PC-9 (cell line): Measurements from ENCODE around the gene ETHE1. TPM values are rescaled to one million over a fixed set of nuclear protein-coding genes. Genes with fewer than 3 reads are reported as not detected.

Experiments used
- BruUV-seq: library from RNA; stranded (reverse); fragments of 400-500 nt; replicated peaks from 2 replicates; lab custom pipeline; 2021; lab: Mats Ljungman, UMichigan
- CTCF ChIA-PET: fragments of 300-600 bp; sonication (Branson Sonifier 250); formaldehyde crosslinking; loops from one replicate; lab custom pipeline; 2022; ENCODE audit warnings: antibody characterized with exemption; lab: Charles Lee
- POLR2A ChIA-PET: fragments of 300-600 bp; sonication (Branson Sonifier 250); formaldehyde crosslinking; loops from one replicate; lab custom pipeline; 2022; ENCODE audit warnings: antibody characterized with exemption; ENCODE audit not compliant: unreplicated experiment; lab: Charles Lee
- DNase-seq, 2 experiments: peaks; one replicate each; pipeline versions ENCODE4 v3.0.0 to v3.0.0-alpha.2; 2015 to 2022; ENCODE audit warnings: mixed read lengths in 1 of 2
- H2AFZ ChIP-seq: fragments of 200-600 bp; sonication (generic); 2 replicates; pipeline ENCODE4 v1.8.1; 2017; ENCODE audit warnings: antibody characterized with exemption
- H3F3A ChIP-seq: fragments of 200-600 bp; sonication (generic); 2 replicates; pipeline ENCODE4 v1.8.1; 2017; ENCODE audit warnings: antibody characterized with exemption, mild to moderate bottlenecking, low read depth; ENCODE audit not compliant: insufficient read depth
- H3K27ac ChIP-seq: fragments of 200-600 bp; sonication (generic); 2 replicates; pipeline ENCODE4 v1.6.1; 2016; ENCODE audit warnings: mixed run types
- H3K27me3 ChIP-seq: fragments of 200-600 bp; sonication (generic); 2 replicates; pipeline ENCODE4 v1.6.1; 2016; ENCODE audit warnings: low read depth, mixed run types; ENCODE audit not compliant: insufficient read depth
- H3K36me3 ChIP-seq: fragments of 200-600 bp; sonication (generic); 2 replicates; pipeline ENCODE4 v1.6.1; 2016; ENCODE audit warnings: low read depth, mixed run types
- H3K4me1 ChIP-seq: fragments of 200-600 bp; sonication (generic); replicated peaks from 2 replicates; pipeline ENCODE4 v1.6.1; 2016; ENCODE audit warnings: mixed run types; ENCODE audit not compliant: insufficient read depth
- H3K4me2 ChIP-seq: fragments of 200-600 bp; sonication (generic); 2 replicates; pipeline ENCODE4 v1.6.1; 2017; ENCODE audit warnings: mixed run types
- H3K4me3 ChIP-seq: fragments of 200-600 bp; sonication (generic); 2 replicates; pipeline ENCODE4 v1.6.1; 2016; ENCODE audit warnings: mixed run types
- H3K79me2 ChIP-seq: fragments of 200-600 bp; sonication (generic); 2 replicates; pipeline ENCODE4 v1.6.1; 2017; ENCODE audit warnings: low read depth, mixed run types
- H3K9me2 ChIP-seq: fragments of 200-600 bp; sonication (generic); 2 replicates; pipeline ENCODE4 v1.8.1; 2017; ENCODE audit warnings: mild to moderate bottlenecking; ENCODE audit not compliant: insufficient read depth
- H3K9me3 ChIP-seq: fragments of 200-600 bp; sonication (generic); 2 replicates; pipeline ENCODE4 v1.8.1; 2016; ENCODE audit warnings: low read depth; ENCODE audit not compliant: insufficient read depth
- H4K20me1 ChIP-seq: fragments of 200-600 bp; sonication (generic); 2 replicates; pipeline ENCODE4 v1.8.1; 2017; ENCODE audit not compliant: insufficient read depth
- CTCF ChIP-seq: fragments of 200-600 bp; sonication (generic); conservative IDR thresholded peaks from 2 replicates; pipeline ENCODE4 v1.6.1; 2017; ENCODE audit warnings: mixed run types, antibody characterized with exemption, mild to moderate bottlenecking, moderate library complexity
- EZH2 ChIP-seq: fragments of 200-600 bp; sonication (generic); IDR thresholded peaks from 2 replicates; pipeline ENCODE4 v1.8.0; 2017; ENCODE audit warnings: antibody characterized with exemption, low read depth
- intact Hi-C: fragments of 100-400 bp; cut with micrococcal nuclease; formaldehyde crosslinking; loops from one replicate; pipeline ENCODE4 v1.10.0; 2022; ENCODE audit not compliant: unreplicated experiment
- total RNA-seq: library from RNA; stranded (reverse); gene quantifications from 2 replicates; pipeline ENCODE4 v1.2.3, GENCODE V29; 2021

ETHE1 gene
- total RNA-seq, 1 experiment from 2014 or later, result 83.4 TPM

DNA sequence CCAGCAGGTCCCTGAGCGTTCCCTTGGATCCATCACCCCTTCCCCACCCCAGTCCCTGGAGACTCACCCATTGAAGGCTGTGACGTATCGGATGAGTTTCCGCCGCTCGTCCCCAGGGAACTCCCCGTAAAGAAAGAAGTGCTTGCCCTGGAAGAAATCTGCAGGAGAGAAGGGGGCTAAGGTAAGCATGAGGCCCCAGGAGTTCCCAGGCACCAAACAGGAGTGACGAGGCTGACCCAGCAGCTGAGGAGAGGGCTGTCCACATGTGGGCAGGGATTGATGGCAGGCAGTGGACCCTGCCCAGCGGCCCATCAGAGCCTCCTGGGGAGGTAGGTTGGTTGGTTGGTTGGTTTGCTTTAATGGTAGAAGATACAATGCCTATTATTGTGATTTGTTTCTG, 17.1 kb upstream of the ETHE1 start:
- no peaks in the 10 kb centered on the region for H3K79me2 ChIP-seq
- no peak overlapping the region for H2AFZ ChIP-seq
- H3K27ac ChIP-seq, result no peak overlapping the region
- intact Hi-C loops, result no loop called here
- POLR2A ChIA-PET, result no interaction called here
- no peaks in the 10 kb centered on the region for H3K36me3 ChIP-seq
- TF ChIP-seq EZH2, result no peak
- no peak for TF ChIP-seq CTCF
- H3K27me3 ChIP-seq, result no peaks in the 10 kb centered on the region
- no peaks in the 10 kb centered on the region for H3K9me2 ChIP-seq
- H3K4me3 ChIP-seq, result no peak overlapping the region
- no peak for DNase-seq
- H4K20me1 ChIP-seq, result no peaks in the 10 kb centered on the region
- CTCF ChIA-PET, result no interaction called here
- no peak overlapping the region for H3K4me2 ChIP-seq
- H3K9me3 ChIP-seq, result no peaks in the 10 kb centered on the region
- no peaks in the 10 kb centered on the region for H3F3A ChIP-seq
- BruUV-seq, result no TSS peak
- H3K4me1 ChIP-seq, result no peaks in the 10 kb centered on the region

DNA sequence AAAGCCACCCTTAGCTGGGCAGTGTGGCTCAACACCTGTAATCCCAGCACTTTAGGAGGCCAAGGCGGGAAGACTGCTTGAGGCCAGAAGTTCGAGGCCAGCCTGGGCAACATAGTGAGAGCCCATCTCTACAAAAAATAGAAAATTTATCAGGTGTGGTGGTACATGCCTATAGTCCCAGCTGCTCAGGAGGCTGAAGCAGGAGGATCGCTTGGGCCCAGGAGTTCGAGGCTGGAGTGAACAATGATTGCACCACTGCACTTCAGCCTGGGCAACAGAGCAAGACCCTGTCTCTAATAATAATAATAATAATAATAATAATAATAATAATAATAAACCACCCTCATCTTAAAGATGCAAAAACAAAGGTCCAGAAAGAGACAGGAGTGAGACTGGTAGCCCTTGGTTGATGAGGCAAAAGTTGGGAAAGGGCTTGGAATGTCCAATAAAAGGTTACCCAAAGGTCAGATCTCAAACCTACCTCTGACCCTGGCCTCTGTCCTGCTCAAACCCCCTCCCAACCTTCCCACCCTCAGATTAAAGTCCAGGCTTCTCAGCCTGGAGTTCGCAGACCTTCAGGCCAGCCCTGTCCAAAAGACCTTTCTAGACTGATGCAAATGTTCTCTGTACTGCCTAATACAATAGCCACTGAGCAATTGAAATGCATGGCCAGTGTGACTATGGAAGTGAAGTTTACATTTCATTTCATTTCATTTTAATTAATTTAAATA, 15.1 kb upstream of the ETHE1 start:
- no peak overlapping the region for H3K4me2 ChIP-seq
- TF ChIP-seq CTCF (no peak), EZH2 (no peak)
- DNase-seq, result no peak
- no peaks in the 10 kb centered on the region for H3K4me1 ChIP-seq
- H3K9me2 ChIP-seq, result no peaks in the 10 kb centered on the region
- H4K20me1 ChIP-seq, result no peaks in the 10 kb centered on the region
- H3K36me3 ChIP-seq, result no peaks in the 10 kb centered on the region
- CTCF ChIA-PET, result no interaction called here
- intact Hi-C loops, result no loop called here
- no peaks in the 10 kb centered on the region for H3K9me3 ChIP-seq
- H3K27me3 ChIP-seq, result no peaks in the 10 kb centered on the region
- H3F3A ChIP-seq, result no peaks in the 10 kb centered on the region
- POLR2A ChIA-PET, result no interaction called here
- H2AFZ ChIP-seq, result no peak overlapping the region
- no peak overlapping the region for H3K4me3 ChIP-seq
- no peak overlapping the region for H3K27ac ChIP-seq
- no peaks in the 10 kb centered on the region for H3K79me2 ChIP-seq
- no TSS peak for BruUV-seq

GRCh38 chr19:43540381-43540780, 13.4 kb upstream of the ETHE1 start:
- POLR2A ChIA-PET, result no interaction called here

More at GRCh38 chr19:43540381-43540780, 13.4 kb upstream of the ETHE1 start:
- no peak overlapping the region for H2AFZ ChIP-seq
- no peak overlapping the region for H3K27ac ChIP-seq
- H3K27me3 ChIP-seq, result no peaks in the 10 kb centered on the region
- no peaks in the 10 kb centered on the region for H4K20me1 ChIP-seq
- H3K4me3 ChIP-seq, result no peak overlapping the region
- DNase-seq, result no peak
- intact Hi-C loops, result no loop called here
- H3K79me2 ChIP-seq, result no peaks in the 10 kb centered on the region
- H3F3A ChIP-seq, result peaks cover 7% of the 10 kb centered on the region; the same call in 1 of the 2 replicates
- H3K4me1 ChIP-seq, result no peaks in the 10 kb centered on the region
- no peak overlapping the region for H3K4me2 ChIP-seq
- no peaks in the 10 kb centered on the region for H3K9me2 ChIP-seq
- no TSS peak for BruUV-seq
- no peaks in the 10 kb centered on the region for H3K36me3 ChIP-seq
- H3K9me3 ChIP-seq, result no peaks in the 10 kb centered on the region
- CTCF ChIA-PET, result no interaction called here
- no peak for TF ChIP-seq CTCF
- TF ChIP-seq EZH2, result no peak
